ENCODE data around the gene TUBB4A. TPM values are rescaled to one million over a fixed set of nuclear protein-coding genes. Genes with fewer than 3 reads are reported as not detected.

The TUBB4A gene
- total and polyA plus RNA-seq, 7 donors, result 0.44 to 6.4 (median 2.7) TPM

DNA sequence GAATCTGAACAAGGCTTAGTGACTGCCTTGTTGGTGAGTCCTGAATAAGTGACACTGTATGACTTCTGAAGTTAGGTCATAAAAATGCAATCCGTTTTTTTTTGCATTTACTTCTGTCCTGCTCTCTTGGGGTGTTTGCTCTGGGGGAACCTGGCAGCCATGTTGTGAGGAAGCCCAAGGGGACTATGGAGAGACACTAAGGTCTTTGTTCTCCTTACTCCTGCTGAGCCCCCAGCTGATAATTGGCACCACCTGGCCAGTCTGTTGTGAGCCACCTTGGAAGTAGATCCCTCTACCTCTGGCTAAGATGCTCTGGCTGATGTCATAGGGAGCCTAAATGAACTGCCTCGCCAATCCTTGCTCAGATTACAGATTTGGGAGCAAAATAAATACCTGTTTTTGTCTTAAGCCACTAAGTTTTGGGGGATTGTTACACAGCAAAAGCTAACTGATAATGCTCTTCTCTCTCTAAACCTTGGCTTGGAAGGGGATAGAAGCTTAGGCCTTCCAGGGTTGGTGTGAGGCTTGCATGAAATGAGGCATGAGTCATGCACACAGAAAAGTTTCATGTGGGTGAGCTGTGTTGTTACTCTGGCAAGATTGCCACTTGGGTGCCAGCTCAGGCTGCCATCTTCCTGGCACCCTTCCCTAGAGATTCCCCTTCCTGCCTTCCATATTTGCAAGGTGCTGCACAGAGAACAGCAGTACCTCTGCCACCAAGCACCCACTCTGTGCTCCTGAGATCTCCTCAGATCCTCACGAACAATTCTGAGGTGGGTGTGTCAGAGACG lies 10.1 kb downstream of the TUBB4A start:
- TF ChIP-seq, protein P1, sequence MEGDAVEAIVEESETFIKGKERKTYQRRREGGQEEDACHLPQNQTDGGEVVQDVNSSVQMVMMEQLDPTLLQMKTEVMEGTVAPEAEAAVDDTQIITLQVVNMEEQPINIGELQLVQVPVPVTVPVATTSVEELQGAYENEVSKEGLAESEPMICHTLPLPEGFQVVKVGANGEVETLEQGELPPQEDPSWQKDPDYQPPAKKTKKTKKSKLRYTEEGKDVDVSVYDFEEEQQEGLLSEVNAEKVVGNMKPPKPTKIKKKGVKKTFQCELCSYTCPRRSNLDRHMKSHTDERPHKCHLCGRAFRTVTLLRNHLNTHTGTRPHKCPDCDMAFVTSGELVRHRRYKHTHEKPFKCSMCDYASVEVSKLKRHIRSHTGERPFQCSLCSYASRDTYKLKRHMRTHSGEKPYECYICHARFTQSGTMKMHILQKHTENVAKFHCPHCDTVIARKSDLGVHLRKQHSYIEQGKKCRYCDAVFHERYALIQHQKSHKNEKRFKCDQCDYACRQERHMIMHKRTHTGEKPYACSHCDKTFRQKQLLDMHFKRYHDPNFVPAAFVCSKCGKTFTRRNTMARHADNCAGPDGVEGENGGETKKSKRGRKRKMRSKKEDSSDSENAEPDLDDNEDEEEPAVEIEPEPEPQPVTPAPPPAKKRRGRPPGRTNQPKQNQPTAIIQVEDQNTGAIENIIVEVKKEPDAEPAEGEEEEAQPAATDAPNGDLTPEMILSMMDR (IDR thresholded peaks at IDR 0.05), result no peak
- Histone ChIP-seq H3K9me3 (no peaks in the 10 kb centered on the region), H3K4me3 (no peak overlapping the region), H3K27ac (no peak overlapping the region), H3K27me3 (ENCODE audit: insufficient read depth in 3 of 3, low read length in 2 of 3) (peaks cover 0 to 5% (median 0%) of the 10 kb centered on the region in 3 donors), H3K36me3 (ENCODE audit: insufficient read depth in 1 of 2, low read depth in 1 of 2) (no peaks in the 10 kb centered on the region), H3K4me1 (no peaks in the 10 kb centered on the region)
- 71 to 80% (median 71%) methylated on average over 4 of the region's 4 CpGs for WGBS, 3 donors
- no peak for DNase-seq
- ATAC-seq, result no peak
- intact Hi-C loops (cut with DNase I), result no loop called here

DNA sequence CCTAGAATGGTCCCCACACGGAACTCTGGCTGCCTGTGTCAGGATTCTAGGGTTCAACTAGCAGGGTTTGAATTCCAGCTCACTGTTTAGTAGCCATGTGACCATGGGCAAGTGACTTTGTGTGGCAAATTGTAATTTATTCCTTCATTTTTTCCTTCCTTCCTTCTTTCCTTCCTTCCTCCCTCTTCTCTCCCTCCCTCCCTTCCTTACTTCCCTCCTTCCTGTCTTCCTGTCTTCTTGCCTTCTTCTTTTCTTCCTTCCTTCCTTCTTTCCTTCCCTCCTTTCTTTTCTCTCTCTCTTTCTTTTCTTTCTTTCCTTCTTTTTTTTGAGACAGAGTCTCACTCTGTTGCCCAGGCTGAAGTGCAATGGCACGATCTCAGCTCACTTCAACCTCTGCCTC lies 12.0 kb downstream of the TUBB4A start:
- DNase-seq (no peak), ATAC-seq (no peak)
- no peak overlapping the region for H3K4me3 ChIP-seq
- no peaks in the 10 kb centered on the region for H3K4me1 ChIP-seq
- H3K27ac ChIP-seq, result no peak overlapping the region
- TF ChIP-seq, protein P1 (IDR thresholded peaks at IDR 0.05), result no peak
- H3K9me3 ChIP-seq, result no peaks in the 10 kb centered on the region
- no peaks in the 10 kb centered on the region for H3K36me3 ChIP-seq (ENCODE audit: insufficient read depth in 1 of 2, low read depth in 1 of 2)
- 62 to 70% (median 66%) methylated on average over 2 of the region's 2 CpGs for whole genome bisulfite sequencing, 3 donors
- H3K27me3 ChIP-seq (ENCODE audit: insufficient read depth in 3 of 3, low read length in 2 of 3), result peaks cover 0 to 5% (median 0%) of the 10 kb centered on the region in 3 donors
- intact Hi-C loops (cut with DNase I), result no loop called here

GRCh38 chr19:6489278-6490061 lies 12.6 kb downstream of the TUBB4A start:
- ATAC-seq (no peak), DNase-seq (no peak)
- Histone ChIP-seq H3K9me3 (no peaks in the 10 kb centered on the region), H3K4me1 (no peaks in the 10 kb centered on the region), H3K27ac (no peak overlapping the region), H3K4me3 (no peak overlapping the region), H3K27me3 (ENCODE audit: insufficient read depth in 3 of 3, low read length in 2 of 3) (peaks cover 0 to 5% (median 0%) of the 10 kb centered on the region in 3 donors), H3K36me3 (ENCODE audit: insufficient read depth in 1 of 2, low read depth in 1 of 2) (no peaks in the 10 kb centered on the region)
- 50 to 55% (median 51%) methylated on average over 15 of the region's 15 CpGs for WGBS, 3 donors
- intact Hi-C loops (cut with DNase I), result no loop called here
- TF ChIP-seq, protein P1 (IDR thresholded peaks at IDR 0.05), result no peak

DNA sequence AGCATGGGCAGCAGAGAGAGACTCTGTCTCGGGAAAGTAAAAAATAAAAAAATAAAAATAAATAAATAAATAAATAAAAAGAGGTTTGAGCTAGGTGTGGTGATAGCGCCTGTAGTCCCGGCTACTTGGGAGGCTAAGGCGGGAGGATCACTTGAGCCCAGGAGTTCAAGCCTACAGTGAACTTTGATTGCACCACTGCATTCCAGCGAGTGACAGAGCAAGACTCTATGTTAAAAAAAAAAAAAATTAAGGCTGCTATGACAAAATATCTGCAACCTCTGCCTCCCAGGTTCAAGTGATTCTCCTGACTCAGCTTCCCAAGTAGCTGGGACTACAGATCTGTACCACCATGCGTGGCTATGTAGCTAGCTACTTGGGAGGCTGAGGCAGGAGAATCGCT lies 17.3 kb downstream of the TUBB4A start:
- Histone ChIP-seq H3K4me1 (no peaks in the 10 kb centered on the region), H3K27me3 (ENCODE audit: insufficient read depth in 3 of 3, low read length in 2 of 3) (peaks cover 0 to 9% (median 4%) of the 10 kb centered on the region in 3 donors), H3K9me3 (no peaks in the 10 kb centered on the region), H3K27ac (no peak overlapping the region), H3K4me3 (no peak overlapping the region), H3K36me3 (ENCODE audit: insufficient read depth in 1 of 2, low read depth in 1 of 2) (no peaks in the 10 kb centered on the region)
- DNase-seq (no peak), ATAC-seq (no peak)
- intact Hi-C loops (cut with DNase I), result no loop called here
- 86 to 89% (median 87%) methylated on average over 7 of the region's 7 CpGs for WGBS, 3 donors
- TF ChIP-seq, protein P1 (IDR thresholded peaks at IDR 0.05), result no peak

All from psoas muscle (tissue), 8 donors.